GM21786 (cell line): ENCODE data around the gene SUZ12.
"Not testable (repeated sequence)": the region's sequence is repeated elsewhere in the genome, so short reads cannot be mapped to it uniquely, and the experiment has no call there.

Source experiments
- ATAC-seq: cut with Tn5 transposase; IDR thresholded peaks from one replicate; pipeline ENCODE4 v1.9.1; 2021; ENCODE audit not compliant: unreplicated experiment

SUZ12 gene

GRCh38 chr17:31936615-31937609 lies at the start of gene SUZ12:
Gene SUZ12, plus strand, starts transcription at chr17:31937007. Its CDS starts 240 bp downstream, at chr17:31937247.
- peak; percentile 88 for ATAC-seq

- no peak for ATAC-seq
These were observed 48.7 kb upstream of the SUZ12 start for GRCh38 chr17:31888124-31888523.

GRCh38 chr17:31900877-31901276 lies 35.9 kb upstream of the SUZ12 start:
- ATAC-seq = no peak

- ATAC-seq = no peak
These were observed 34.1 kb upstream of the SUZ12 start for GRCh38 chr17:31902693-31903092.

GRCh38 chr17:31903401-31903800 lies 33.4 kb upstream of the SUZ12 start:
- ATAC-seq = no peak

GRCh38 chr17:31907342-31907962 lies 29.4 kb upstream of the SUZ12 start:
- ATAC-seq = no peak

- no peak for ATAC-seq
These were observed 28.4 kb upstream of the SUZ12 start for GRCh38 chr17:31908386-31908785.

GRCh38 chr17:31912705-31913104 lies 24.1 kb upstream of the SUZ12 start:
- not testable (repeated sequence) for ATAC-seq

GRCh38 chr17:31915456-31916100 lies 21.2 kb upstream of the SUZ12 start:
- ATAC-seq = no peak

- no peak for ATAC-seq
These were observed 20.2 kb upstream of the SUZ12 start for GRCh38 chr17:31916491-31917064.

- ATAC-seq = no peak
These were observed 19.7 kb upstream of the SUZ12 start for GRCh38 chr17:31917065-31917529.

- not testable (repeated sequence) for ATAC-seq
These were observed 19.1 kb upstream of the SUZ12 start for GRCh38 chr17:31917721-31918120.

GRCh38 chr17:31918701-31919128 lies 18.1 kb upstream of the SUZ12 start:
- no peak for ATAC-seq

GRCh38 chr17:31919802-31920525 lies 16.8 kb upstream of the SUZ12 start:
- no peak for ATAC-seq

- ATAC-seq = no peak
These were observed 10.6 kb upstream of the SUZ12 start for GRCh38 chr17:31926100-31926729.

- ATAC-seq = no peak
These were observed 5.1 kb upstream of the SUZ12 start for GRCh38 chr17:31931756-31932155.

GRCh38 chr17:31935512-31935911 lies 1.3 kb upstream of the SUZ12 start:
- ATAC-seq = no peak

GRCh38 chr17:31937926-31938641 lies 1.3 kb downstream of the SUZ12 start:
- not testable (repeated sequence) for ATAC-seq

- not testable (repeated sequence) for ATAC-seq
These were observed 5.1 kb downstream of the SUZ12 start for GRCh38 chr17:31941916-31942315.
